Measurements from ENCODE around the gene SLC35B4.

The SLC35B4 gene

GRCh38 chr7:134289423-134289822, 27.3 kb downstream of the SLC35B4 start:
- DNase-seq: no peak

GRCh38 chr7:134287916-134288659, 28.6 kb downstream of the SLC35B4 start:
- DNase-seq: no peak

DNA sequence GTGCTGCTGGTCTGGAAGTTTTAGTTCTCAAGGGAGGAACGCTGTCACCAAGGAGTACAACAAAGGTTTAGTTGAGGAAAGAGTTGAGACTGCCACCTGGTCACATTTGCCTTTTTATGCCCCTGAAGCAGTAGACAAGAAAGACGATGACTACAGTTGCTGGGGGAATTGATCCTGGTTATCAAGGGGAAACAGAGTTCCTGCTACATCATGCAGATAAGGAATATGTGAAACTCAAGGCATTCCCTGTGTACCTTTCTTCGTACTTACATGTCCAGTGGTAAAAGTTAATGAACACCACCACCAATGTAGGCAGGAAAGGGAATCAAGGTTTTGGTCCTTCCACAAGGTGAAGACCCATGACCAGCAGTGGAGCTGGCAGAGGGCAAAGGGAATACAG, 31.8 kb downstream of the SLC35B4 start:
- DNase-seq: no peak

DNA sequence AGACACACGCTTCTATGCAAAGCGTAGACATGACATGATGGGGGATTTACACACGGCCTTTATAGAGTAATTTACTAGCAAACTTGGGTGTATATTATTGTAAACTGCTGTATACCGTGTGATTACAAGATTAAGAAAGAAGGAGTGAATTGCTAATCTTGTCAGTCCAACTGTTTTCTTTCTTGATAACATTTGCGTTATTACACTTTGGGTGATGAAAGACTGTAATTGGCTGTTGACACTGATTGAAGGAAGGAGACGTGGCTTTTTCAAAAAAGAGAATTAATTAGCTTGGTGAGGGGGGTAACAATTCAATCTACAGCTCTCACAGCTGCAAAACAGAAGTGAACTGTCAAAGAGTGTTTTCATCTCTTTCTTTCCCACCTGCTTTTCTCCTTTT, 32.7 kb downstream of the SLC35B4 start:
- DNase-seq: no peak

GRCh38 chr7:134280508-134280907, 36.2 kb downstream of the SLC35B4 start:
- DNase-seq: no peak

DNA sequence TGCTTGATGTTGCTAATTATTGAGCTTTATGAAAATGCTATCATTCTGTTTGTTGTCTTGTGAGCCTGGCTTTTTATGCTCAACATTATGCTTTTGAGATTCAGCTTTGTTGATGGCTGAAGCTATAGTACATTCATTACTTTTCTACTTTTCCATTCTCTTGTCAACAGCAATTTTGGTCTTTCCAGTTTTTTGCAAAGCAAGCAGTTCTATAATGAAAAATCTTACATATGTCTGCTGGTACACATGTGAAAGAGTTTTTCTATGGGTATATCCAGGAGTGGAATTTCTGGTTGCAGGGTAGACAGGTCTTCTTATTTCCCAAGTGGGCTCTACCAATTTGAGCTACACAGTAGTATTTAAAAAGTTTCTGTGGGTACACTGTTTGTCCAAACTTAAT, 36.8 kb downstream of the SLC35B4 start:
- no peak for DNase-seq

- DNase-seq: no peak
Observed at GRCh38 chr7:134279336-134279735, 37.4 kb downstream of the SLC35B4 start.

DNA sequence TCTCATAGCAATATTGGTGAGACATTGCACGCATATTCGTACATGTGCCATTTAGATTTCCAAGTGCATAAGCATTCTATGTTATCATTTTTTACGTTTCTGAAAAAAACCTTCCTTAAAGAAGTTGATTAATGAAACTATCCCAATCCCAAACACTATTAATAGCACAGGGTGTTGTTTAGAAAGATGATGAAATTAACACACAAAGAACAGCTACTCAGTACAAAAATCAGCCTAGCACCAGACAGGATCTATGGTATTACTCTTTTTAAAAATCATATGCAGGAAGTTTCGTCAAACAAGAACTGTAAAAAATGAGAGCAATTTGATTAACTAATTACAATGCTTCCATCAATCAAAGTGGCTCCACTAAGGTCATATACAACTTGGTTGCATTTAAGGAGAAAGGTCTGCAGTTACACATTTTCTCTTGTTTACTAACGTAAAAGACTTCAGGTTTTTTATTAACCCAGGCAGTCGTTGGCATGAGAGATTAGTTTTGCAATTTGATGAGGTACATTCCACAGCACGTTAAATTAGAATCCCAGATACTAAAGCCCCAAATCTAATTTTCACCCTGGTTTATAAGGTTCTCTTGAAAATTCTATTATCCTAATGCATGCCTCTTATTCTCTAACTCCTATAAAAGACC, 38.1 kb downstream of the SLC35B4 start:
- no peak for DNase-seq

DNA sequence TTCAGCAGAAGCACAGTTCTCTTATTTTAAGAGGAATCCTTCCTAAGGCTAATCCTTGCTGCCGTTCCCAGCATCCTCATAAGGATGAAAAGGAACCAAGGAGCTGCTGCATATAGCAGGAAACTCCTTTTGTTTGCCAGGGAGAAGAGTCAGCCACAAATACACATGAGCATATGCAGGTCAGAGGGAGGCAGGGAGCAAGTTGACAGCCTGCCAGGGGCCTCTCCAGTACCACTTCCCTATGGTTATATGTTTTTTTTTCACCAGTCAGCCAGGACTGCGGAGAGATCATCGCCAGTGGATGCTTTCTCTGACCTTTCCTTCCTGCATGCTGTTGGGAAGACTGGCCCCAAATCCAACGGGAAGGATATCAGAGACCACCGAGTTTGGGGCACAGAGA, 39.8 kb downstream of the SLC35B4 start:
- no peak for DNase-seq

DNA sequence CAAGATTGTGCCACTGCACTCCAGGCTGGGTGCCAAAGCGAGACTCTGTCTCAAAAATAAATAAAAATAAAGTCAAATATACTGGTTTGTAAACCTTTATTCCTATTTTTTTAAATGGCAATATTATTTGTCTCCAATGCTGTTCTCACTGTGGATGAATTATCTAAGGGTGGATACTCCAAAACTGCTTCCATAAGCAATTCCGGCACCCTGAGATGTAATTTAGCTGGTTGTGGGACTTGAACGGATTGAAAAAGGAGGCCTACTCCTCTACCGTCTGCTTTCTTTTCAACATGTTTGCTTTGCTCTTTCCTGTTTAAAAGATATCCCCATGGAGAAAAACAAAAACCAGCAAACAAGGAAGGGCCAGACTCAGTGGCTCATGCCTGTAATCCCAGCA, 54.4 kb downstream of the SLC35B4 start:
- DNase-seq: no peak

DNA sequence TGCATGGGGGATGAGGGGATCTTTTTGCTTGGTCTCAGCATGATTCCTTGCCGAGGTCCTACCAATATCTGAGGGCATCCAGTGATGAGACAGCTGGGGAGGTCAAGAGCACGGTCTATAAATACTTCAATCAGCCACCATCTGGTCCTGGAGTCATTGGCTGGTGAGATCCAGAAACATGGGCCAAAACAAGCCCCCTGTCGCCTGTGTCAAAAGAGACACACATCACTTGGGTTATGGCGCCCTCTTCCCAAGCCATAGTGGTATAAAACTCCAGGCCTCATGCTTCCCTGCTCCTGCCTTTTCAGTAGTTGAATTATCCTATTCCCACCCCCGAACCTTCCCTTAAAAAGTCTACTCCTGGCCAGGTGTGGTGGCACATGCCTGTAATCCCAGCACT, 60.9 kb downstream of the SLC35B4 start:
- no peak for DNase-seq

DNA sequence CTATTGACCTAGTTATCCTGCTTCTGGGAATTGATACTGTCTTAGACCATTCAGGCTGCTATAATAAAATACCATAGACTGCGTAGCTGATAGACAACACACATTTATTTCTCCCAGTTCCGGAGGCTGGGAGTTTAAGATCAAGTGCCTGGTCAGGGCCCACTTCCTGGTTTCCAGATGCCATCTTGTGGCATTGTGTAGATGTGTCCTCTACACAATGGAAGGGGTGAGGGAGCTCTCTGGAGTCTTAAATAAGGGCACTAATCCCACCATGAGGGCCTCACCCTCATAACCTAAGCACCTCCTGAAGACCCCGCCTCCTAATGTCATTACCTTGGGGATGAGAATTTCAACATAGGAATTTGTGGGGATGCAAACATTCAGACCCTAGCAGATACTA, 62.4 kb downstream of the SLC35B4 start:
- no peak for DNase-seq

GRCh38 chr7:134248196-134248595, 68.5 kb downstream of the SLC35B4 start:
- no peak for DNase-seq

DNA sequence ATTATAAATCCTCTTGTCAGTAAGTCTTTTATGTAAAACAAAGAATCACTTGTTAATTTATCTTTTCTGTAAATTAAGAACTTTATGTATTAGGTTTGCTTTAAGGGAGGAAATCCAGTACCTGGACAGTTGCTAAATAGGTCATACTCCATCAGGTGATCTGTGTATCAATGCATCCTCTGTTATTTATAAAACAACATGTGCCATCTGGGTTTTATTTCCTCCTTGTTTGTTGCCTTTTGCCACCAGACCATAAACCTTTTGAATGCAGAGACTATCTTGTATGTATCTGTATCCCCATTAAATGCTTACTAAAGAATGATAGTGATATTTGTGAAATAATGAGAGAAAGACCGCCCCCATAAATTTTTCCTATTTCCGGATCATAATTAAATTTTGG, 70.0 kb downstream of the SLC35B4 start:
- no peak for DNase-seq

- no peak for DNase-seq
Observed at GRCh38 chr7:134246347-134246746, 70.4 kb downstream of the SLC35B4 start.

- no peak for DNase-seq
Observed at GRCh38 chr7:134245253-134245652, 71.5 kb downstream of the SLC35B4 start.
